Panc1 (cell line): ENCODE measurements around the gene XKR3. TPM values are rescaled to one million over a fixed set of nuclear protein-coding genes. Genes with fewer than 3 reads are reported as not detected.

ENCODE experiments used
- ATAC-seq: fragments of 200-7000 bp; cut with Tn5 transposase; 2 replicates; pipeline ENCODE4 v1.9.1; 2020; ENCODE audit warnings: mild to moderate bottlenecking, moderate library complexity
- BruUV-seq: library from RNA; stranded (reverse); fragments of 400-500 nt; replicated peaks from 2 replicates; lab custom pipeline; 2021; lab: Mats Ljungman, UMichigan
- CTCF ChIA-PET: fragments of 300-600 bp; sonication (Branson Sonifier 250); formaldehyde crosslinking; loops from one replicate; lab custom pipeline; 2022; ENCODE audit warnings: antibody characterized with exemption; lab: Charles Lee
- POLR2A ChIA-PET: fragments of 300-600 bp; sonication (Branson Sonifier 250); formaldehyde crosslinking; loops from one replicate; lab custom pipeline; 2022; ENCODE audit warnings: antibody characterized with exemption; lab: Charles Lee
- DNase-seq: peaks from one replicate; pipeline ENCODE4 v3.0.0-alpha.2; 2010; ENCODE audit warnings: low read depth, low spot score
- H3K27ac ChIP-seq: 2 replicates; pipeline ENCODE4 v1.5.1; 2011; ENCODE audit warnings: mild to moderate bottlenecking, low read length, inconsistent platforms
- H3K27me3 ChIP-seq: fragments of 200-500 bp; sonication (Bioruptor generic); 2 replicates; pipeline ENCODE4 v1.6.0; 2014; ENCODE audit warnings: low read length, inconsistent platforms; ENCODE audit not compliant: control insufficient read depth, insufficient read depth
- H3K36me3 ChIP-seq: fragments of 200-500 bp; sonication (Bioruptor generic); 2 replicates; pipeline ENCODE4 v1.5.1; 2014; ENCODE audit warnings: inconsistent platforms, mild to moderate bottlenecking, low read length, moderate library complexity; ENCODE audit not compliant: control insufficient read depth, insufficient read depth
- H3K4me1 ChIP-seq: 2 replicates; pipeline ENCODE4 v1.5.1; 2011; ENCODE audit warnings: inconsistent platforms, mild to moderate bottlenecking, low read length, moderate library complexity; ENCODE audit not compliant: control insufficient read depth, insufficient read depth
- H3K4me3 ChIP-seq, 2 experiments: 2 replicates each; pipeline ENCODE4 v1.5.1; 2011 to 2012; ENCODE audit warnings: low read depth in 2 of 2, low read length in 2 of 2, mild to moderate bottlenecking in 2 of 2, inconsistent platforms in 1 of 2, moderate library complexity in 1 of 2
- H3K9me3 ChIP-seq: fragments of 200-500 bp; sonication (Bioruptor generic); 2 replicates; pipeline ENCODE4 v1.5.1; 2014; ENCODE audit warnings: low read depth, mild to moderate bottlenecking, inconsistent platforms, low read length, moderate library complexity; ENCODE audit not compliant: control insufficient read depth, insufficient read depth
- CTCF ChIP-seq: fragments of 450-650 bp; IDR thresholded peaks from 2 replicates; pipeline ENCODE4 v1.5.1; 2017; ENCODE audit warnings: mild to moderate bottlenecking
- POLR2AphosphoS5 ChIP-seq: IDR thresholded peaks from 2 replicates; pipeline ENCODE4 v1.6.1; 2012; ENCODE audit warnings: mild to moderate bottlenecking, low read depth, low read length, moderate library complexity
- REST ChIP-seq, 2 experiments: IDR thresholded peaks; 2 replicates each; pipeline ENCODE4 v1.6.1; 2011 to 2012; ENCODE audit warnings: low read depth in 2 of 2, control low read depth in 1 of 2, low read length in 1 of 2, mild to moderate bottlenecking in 1 of 2, moderate library complexity in 1 of 2; ENCODE audit not compliant: insufficient read depth in 1 of 2
- SIN3A ChIP-seq: IDR thresholded peaks from 2 replicates; pipeline ENCODE4 v1.6.1; 2012; ENCODE audit warnings: low read depth, mild to moderate bottlenecking, low read length, moderate library complexity, borderline replicate concordance; ENCODE audit not compliant: insufficient read depth
- TCF7L2 ChIP-seq: IDR thresholded peaks from 2 replicates; pipeline ENCODE4 v1.6.1; 2011; ENCODE audit warnings: mild to moderate bottlenecking, low read depth, low read length, inconsistent platforms
- in situ Hi-C: cut with HindIII; loops from 2 replicates; pipeline ENCODE4 v1.10.0; 2016; ENCODE audit warnings: low sequenced_read_pairs, low pct_unique_long_range_greater_than_20kb
- intact Hi-C: fragments of 100-400 bp; cut with micrococcal nuclease; formaldehyde crosslinking; loops from one replicate; pipeline ENCODE4 v1.10.0; 2022; ENCODE audit not compliant: unreplicated experiment
- total RNA-seq: library from RNA; stranded (reverse); gene quantifications from one replicate; pipeline ENCODE4 v1.2.1, GENCODE V29; 2021; ENCODE audit not compliant: unreplicated experiment

Gene XKR3
- total RNA-seq, 1 experiment from 2014 or later, result not detected

GRCh38 chr22:16803255-16803917 is 21.8 kb downstream of the XKR3 start:
- POLR2A ChIA-PET, result no interaction called here
- intact Hi-C loops, result no loop called here
- CTCF ChIA-PET, result no interaction called here

DNA sequence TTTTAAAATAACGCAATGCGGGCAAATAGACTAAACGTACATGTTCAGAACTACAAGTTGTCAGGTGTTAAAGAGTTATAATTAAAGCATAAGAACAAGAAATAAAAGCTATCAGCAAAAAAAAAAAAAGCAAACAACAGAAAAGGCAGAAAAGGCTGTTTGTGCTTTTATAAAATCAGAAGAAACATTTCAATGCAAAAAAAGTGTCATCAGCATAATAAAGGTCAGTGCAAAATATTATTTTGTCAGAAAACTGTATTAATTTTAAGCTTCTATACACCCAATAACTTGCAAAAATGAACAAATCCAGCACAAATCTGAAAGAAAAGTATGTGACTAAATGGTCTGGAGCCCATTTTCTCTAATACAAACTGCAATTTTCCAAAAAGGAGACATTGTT is 23.6 kb downstream of the XKR3 start:
- Histone ChIP-seq H3K27ac (no peak overlapping the region), H3K36me3 (no peaks in the 10 kb centered on the region), H3K9me3 (no peaks in the 10 kb centered on the region), H3K27me3 (no peaks in the 10 kb centered on the region), H3K4me1 (no peaks in the 10 kb centered on the region), H3K4me3 (no peak overlapping the region)
- no peak for ATAC-seq
- in situ Hi-C loops (no loop called here), intact Hi-C loops (no loop called here)
- DNase-seq, result no peak
- BruUV-seq, result no TSS peak
- TF ChIP-seq REST (IDR thresholded peaks at IDR 0.05; ENCODE audit: insufficient read depth in 1 of 2, low read depth in 2 of 2, low read length in 1 of 2) (no peak), SIN3A (no peak), POLR2AphosphoS5 (no peak)
- CTCF ChIA-PET, result no interaction called here
- POLR2A ChIA-PET, result no interaction called here

More at GRCh38 chr22:16803255-16803917, 21.8 kb downstream of the XKR3 start:
- no peak for TF ChIP-seq TCF7L2
- TF ChIP-seq POLR2AphosphoS5, result no peak
- no peak for TF ChIP-seq SIN3A
- no peak for TF ChIP-seq CTCF
- TF ChIP-seq REST (IDR thresholded peaks at IDR 0.05; ENCODE audit: insufficient read depth in 1 of 2, low read depth in 2 of 2, low read length in 1 of 2), result no peak
- DNase-seq (no peak), ATAC-seq (no peak)
- in situ Hi-C loops, result no loop called here
- BruUV-seq, result no TSS peak
- no peaks in the 10 kb centered on the region for H3K27me3 ChIP-seq
- no peak overlapping the region for H3K27ac ChIP-seq
- H3K4me1 ChIP-seq, result no peaks in the 10 kb centered on the region
- no peak overlapping the region for H3K4me3 ChIP-seq
- H3K36me3 ChIP-seq, result no peaks in the 10 kb centered on the region
- no peaks in the 10 kb centered on the region for H3K9me3 ChIP-seq
